ENCODE data around the gene EPN3.

DNA sequence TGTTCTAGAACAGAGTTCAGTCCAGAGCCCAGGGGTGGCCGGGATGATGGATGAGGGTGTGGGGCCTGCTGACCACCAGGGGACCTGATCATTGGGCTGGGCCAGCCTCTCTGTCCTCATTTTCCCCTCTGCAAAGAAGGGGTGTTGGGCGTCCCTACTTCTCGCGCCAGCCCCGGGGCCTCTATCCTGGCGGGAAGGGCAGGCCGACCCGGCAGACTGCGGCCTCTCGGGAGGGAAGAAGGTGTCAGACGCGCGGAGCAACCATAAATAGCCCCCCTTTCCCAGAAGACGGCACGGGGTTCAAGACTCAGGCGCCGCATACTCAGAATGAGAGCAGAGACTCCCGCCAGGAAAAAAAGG, 26.0 kb downstream of the EPN3 start:
- no peak for TF ChIP-seq CTCF (conservative IDR thresholded peaks at IDR 0.05)
- TF ChIP-seq EZH2 (IDR thresholded peaks at IDR 0.05; ENCODE audit: low read depth), result no peak
